Right hindlimb (tissue), 1 donor: ENCODE data around the gene MPV17L.
A peak's percentile ranks its signal among the peaks of the same experiment; 100 is the strongest.
"Not testable (repeated sequence)": the region's sequence is repeated elsewhere in the genome, so short reads cannot be mapped to it uniquely, and the experiment has no call there.

Experiments used
- DNase-seq: peaks from one replicate; pipeline ENCODE4 v3.0.0-alpha.2; 2018

MPV17L gene

DNA sequence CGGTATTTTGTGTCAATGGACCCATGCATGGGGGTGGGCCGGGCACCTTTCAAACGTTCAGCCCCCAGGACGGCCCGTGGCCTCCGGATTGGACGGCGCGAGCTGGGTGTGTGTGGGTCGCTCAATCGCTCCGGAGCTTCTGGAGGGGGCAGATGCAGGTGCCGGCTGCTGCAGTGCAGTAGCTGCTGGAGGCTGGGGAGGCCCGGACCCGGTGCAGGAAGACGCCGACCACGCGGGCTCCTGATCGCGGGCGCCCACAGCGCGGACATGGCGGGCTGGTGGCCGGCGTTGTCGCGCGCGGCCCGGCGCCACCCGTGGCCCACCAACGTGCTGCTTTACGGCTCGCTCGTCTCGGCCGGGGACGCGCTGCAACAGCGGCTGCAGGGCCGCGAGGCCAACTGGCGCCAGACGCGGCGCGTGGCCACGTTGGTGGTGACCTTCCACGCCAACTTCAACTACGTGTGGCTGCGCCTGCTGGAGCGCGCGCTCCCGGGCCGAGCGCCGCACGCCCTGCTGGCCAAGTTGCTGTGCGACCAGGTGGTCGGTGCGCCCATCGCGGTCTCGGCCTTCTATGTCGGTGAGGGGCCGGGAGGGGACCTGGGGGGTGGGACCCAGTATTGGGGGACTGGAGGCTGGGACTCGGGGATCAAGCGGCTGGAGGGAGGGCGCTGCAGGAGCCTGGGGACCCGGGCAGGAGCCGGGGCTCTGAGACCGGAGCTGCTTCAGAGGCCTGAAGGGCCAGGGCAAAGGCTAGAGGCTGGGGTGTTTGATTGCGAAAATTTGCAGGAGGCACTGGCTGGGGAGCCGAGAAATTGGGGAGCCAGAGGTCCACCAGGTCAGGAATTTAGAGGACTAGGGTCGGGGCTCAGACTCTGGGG is at the start of gene MPV17L:
Gene MPV17L (plus strand): TSS at position 124 of the 878 bp plus-strand sequence. CDS start 144 bp downstream, at position 268.
- DNase-seq: peak; percentile 64

- DNase-seq: not testable (repeated sequence)
These were observed 46.8 kb upstream of the MPV17L start for GRCh38 chr16:15348721-15349120.

GRCh38 chr16:15351251-15351650 is 44.3 kb upstream of the MPV17L start:
- DNase-seq: not testable (repeated sequence)

- DNase-seq: not testable (repeated sequence)
These were observed 43.8 kb upstream of the MPV17L start for GRCh38 chr16:15351745-15352144.

- not testable (repeated sequence) for DNase-seq
These were observed 42.7 kb upstream of the MPV17L start for GRCh38 chr16:15352852-15353251.

DNA sequence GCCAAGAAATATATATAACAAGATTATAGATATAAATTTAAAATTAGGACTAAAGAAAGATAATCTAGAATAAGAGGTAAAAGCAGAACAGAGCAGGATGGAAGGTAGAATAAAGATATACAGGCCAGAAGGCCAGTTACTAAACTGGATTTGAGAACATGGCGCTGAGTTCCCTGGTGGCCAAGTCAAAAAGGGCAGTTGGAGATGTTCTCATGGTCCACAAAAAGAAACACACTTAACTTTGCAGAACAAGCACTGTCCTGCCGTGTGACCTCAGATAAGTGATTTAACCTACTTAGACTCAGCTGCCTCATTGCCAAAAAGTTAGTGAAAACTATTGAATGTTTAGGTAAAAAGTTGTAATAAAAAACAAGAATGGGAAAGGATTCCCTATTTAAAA is 40.7 kb upstream of the MPV17L start:
- DNase-seq: not testable (repeated sequence)

GRCh38 chr16:15357495-15357894 is 38.1 kb upstream of the MPV17L start:
- not testable (repeated sequence) for DNase-seq

DNA sequence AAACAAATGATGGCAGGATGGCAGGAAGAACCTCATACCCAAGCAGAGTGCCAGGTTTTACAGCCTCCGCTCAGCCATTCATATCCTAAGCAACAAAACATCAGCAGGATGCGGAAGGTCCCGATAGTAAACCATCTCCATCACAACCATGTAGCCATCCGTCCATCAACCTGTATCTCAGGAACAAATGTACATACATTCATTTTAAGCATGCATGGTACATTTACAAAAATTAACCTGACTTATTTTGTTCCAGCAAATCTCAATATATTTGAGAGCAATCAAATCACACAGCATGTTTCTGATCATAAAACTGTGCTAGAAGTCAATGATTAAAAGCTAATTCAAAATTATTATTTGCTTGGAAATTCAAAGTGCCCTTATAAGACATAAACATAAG is 17.4 kb upstream of the MPV17L start, which contains the start of gene NPIPA5:
Gene NPIPA5 (minus strand): TSS at position 101 of the 400 bp plus-strand sequence. CDS start 0 bp downstream, at position 101.
- DNase-seq: not testable (repeated sequence)

DNA sequence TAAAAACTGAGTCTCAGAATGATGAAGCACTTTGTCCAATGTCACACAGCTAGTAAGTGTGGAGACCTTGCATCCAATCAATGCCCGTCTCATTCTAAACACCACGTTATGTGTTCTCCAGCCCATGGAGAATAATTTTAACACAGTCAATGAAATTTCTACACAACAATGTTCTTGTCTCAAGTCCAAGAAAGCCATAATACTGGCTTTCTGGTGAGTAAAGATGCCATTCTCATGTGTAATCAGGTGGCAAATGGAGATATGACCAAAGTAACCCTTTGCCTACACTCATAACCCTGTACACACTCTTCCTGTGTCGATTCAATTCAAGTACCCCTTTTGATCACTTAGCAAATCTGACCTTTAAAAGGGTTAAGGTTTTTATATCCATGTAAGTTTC is 12.7 kb upstream of the MPV17L start:
- not testable (repeated sequence) for DNase-seq

DNA sequence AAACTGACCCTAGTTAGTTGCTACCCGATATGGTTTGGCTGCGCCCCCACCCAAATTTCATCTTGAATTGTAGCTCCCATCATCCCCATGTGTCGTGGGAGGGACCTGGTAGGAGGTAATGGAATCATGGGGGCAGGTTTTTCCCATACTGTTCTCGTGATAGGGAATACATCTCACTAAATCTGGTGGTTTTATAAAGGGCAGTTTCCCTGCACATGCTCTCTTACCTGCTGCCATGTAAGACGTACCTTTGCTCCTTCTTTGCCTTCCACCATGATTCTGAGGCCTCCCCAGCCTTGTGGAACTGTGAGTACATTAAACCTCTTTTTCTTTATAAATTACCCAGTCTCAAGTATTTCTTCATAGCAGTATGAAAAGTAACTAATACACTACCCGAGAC is 7.5 kb upstream of the MPV17L start:
- not testable (repeated sequence) for DNase-seq

DNA sequence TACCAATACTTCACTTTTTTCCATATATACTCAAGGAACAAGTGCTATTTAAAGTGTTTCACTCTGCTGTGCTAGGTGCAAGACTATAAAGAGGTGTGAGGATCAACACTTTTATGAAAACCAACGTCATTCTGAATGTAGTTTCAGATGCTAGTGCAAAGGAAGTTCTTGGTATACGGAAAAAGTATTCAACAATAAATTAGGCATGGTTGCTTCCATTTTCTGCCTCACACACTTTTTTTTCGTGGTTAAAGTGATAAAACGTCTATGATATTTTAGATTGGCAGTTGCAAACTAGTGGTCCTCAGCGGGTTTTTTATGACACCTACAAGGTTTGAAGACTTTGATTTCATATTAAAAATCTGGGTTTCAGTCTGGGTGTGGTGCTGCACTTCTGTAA is 5.6 kb upstream of the MPV17L start:
- DNase-seq: not testable (repeated sequence)

DNA sequence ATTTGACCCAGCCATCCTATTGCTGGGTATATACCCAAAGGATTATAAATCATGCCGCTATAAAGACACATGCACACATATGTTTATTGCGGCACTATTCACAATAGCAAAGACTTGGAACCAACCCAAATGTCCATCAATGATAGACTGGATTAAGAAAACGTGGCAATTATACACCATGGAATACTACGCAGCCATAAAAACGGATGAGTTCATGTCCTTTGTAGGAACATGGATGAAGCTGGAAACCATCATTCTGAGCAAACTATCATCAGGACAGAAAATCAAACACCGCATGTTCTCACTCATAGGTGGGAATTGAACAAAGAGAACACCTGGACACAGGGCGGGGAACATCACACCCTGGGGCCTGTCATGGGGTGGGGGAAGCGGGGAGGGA is 2.5 kb upstream of the MPV17L start:
- not testable (repeated sequence) for DNase-seq

DNA sequence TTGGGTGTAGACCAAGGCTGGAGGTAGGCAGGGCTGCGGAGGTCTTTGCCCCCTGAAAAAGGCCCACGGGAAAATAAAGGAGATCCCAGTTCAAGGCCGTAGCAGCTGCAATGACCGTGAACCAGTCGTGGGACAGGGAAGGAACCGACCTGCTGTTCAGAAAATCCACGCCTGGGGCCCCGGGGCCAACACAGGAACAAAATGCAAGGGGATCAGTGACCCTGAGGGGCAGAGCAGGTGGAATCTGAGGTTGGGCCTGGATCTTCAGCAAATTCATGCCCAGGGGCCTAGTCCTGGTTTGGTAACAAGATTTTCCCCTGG is 915 bp downstream of the MPV17L start:
- DNase-seq: not testable (repeated sequence)

GRCh38 chr16:15396948-15397594 is 1.5 kb downstream of the MPV17L start:
- no peak for DNase-seq

DNA sequence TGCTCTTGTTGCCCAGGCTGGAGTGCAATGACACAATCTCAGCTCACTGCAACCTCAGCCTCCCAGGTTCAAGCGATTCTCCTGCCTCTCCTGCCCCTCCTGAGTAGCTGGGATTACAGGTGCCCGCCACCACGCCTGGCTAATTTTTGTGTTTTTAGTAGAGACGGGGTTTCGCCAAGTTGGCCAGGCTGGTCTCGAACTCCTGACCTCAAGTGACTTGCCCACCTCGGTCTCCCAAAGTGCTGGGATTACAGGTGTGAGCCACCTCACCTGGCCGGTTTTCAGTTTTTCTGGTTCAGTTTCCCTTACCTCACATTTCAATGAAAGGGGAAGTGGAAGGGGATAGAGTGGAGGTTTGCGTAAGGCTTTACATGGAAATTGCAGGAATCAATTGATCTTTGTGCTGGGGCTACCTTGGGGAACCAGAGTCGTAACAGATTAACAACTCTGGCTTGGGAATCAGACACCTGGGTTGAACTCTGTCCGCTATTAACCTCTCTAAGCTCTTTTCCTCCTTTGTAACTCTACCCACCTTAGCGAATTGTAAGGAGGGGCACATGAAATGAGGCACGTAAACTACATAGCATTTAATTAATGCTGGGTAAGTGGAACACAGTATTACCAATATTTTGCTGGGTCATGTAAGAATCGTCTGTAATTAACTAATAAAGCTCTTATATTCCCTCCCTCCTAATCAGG is 3.2 kb downstream of the MPV17L start:
- DNase-seq: no peak

DNA sequence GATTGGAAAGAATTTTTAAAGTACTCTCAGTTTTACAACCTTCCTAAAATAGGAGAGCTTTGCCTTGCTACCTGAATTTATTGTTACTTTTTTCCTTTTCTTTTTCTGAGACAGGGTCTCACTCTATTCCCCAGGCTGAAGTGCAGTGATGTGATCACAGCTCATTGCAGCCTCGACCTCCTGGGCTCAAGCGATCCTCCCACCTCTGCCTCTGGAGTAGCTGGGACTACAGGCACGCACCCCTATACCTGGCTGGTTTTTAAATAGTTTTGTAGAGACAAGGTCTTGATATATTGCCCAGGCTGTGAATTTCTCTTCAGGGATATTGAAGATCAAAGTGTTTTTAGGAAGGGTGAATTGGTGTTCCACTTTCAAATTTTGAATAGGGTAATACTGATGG is 3.8 kb downstream of the MPV17L start:
- DNase-seq: no peak

GRCh38 chr16:15400314-15400713 is 4.8 kb downstream of the MPV17L start:
- DNase-seq: not testable (repeated sequence)

GRCh38 chr16:15401972-15402371 is 6.4 kb downstream of the MPV17L start:
- no peak for DNase-seq

- no peak for DNase-seq
These were observed 7.9 kb downstream of the MPV17L start for GRCh38 chr16:15403392-15403995.

- DNase-seq: not testable (repeated sequence)
These were observed 8.5 kb downstream of the MPV17L start for GRCh38 chr16:15404091-15404490.

DNA sequence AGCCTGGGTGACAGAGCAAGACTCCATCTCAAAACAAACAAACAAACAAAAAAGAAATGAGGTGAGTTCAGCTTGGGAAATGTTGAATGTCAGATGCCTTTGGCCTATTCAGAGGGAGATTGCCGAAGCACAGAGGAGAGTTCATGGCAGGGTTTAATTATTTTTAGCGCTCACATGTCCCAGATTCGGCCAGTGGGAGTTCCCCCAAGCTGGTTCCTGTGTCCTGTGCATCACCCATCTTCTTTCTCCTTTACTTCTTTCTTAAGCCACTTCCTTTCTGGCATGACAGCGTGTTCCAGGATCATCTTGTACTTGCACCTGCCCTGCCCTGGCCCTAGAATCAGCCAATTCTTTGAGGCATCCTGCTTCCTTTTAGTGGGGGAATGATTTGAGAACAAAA is 9.2 kb downstream of the MPV17L start:
- DNase-seq: no peak

DNA sequence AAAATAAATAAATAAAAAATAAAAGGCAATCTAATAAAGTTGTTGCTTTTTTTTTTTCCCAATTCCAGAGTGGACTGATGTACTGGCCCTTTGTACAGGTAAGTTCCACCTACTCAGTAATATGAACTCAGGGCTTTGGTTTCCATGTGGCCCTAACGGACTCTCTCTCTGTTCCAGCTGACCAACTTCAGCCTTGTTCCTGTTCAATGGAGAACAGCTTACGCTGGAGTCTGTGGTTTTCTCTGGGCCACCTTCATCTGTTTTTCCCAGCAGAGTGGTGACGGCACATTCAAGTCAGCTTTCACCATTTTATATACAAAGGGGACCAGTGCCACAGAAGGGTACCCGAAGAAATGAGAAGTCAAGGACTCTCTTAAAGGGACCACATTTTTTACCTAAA is 12.2 kb downstream of the MPV17L start:
- not testable (repeated sequence) for DNase-seq

DNA sequence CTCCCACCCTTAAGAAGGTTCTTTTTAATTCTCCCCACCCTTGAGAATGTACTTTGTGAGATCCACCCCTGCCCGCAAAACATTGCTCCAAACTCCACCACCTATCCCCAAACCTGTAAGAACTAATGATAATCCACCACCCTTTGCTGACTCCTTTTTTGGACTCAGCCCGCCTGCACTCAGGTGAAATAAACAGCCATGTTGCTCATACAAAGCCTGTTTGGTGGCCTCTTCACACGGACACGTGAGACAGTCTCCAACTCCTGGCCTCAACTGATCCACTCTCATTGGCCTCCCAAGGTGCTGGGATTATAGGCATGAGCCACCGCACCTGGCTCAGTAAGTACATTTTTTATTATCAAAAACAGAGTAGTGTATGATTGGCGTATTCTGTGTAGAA is 13.9 kb downstream of the MPV17L start:
- not testable (repeated sequence) for DNase-seq
